ENCODE measurements around the gene TNS3. TPM values are rescaled to one million over a fixed set of nuclear protein-coding genes. Genes with fewer than 3 reads are reported as not detected.
"Not testable (repeated sequence)": the region's sequence is repeated elsewhere in the genome, so short reads cannot be mapped to it uniquely, and the experiment has no call there.

Gene TNS3
- total RNA-seq, 1 experiment from 2014 or later, result 61.7 TPM

GRCh38 chr7:47587351-47587750 lies 5.4 kb upstream of the TNS3 start:
- in situ Hi-C loops (cut with HindIII; ENCODE audit: low pct_unique_long_range_greater_than_20kb, low sequenced_read_pairs), result no loop called here
- no peak for DNase-seq (ENCODE audit: low read depth, low spot score)

- in situ Hi-C loops (cut with HindIII; ENCODE audit: low pct_unique_long_range_greater_than_20kb, low sequenced_read_pairs), result no loop called here
- DNase-seq (ENCODE audit: low read depth, low spot score), result no peak
Measured at GRCh38 chr7:47586925-47587324, 5.0 kb upstream of the TNS3 start.

GRCh38 chr7:47586161-47586670 lies 4.3 kb upstream of the TNS3 start:
- in situ Hi-C loops (cut with HindIII; ENCODE audit: low pct_unique_long_range_greater_than_20kb, low sequenced_read_pairs), result not testable (repeated sequence)

GRCh38 chr7:47584536-47584895 lies 2.6 kb upstream of the TNS3 start:
- DNase-seq (ENCODE audit: low read depth, low spot score), result no peak
- in situ Hi-C loops (cut with HindIII; ENCODE audit: low pct_unique_long_range_greater_than_20kb, low sequenced_read_pairs), result no loop called here

More at GRCh38 chr7:47586161-47586670, 4.3 kb upstream of the TNS3 start:
- not testable (repeated sequence) for DNase-seq (ENCODE audit: low read depth, low spot score)

- no peak for DNase-seq (ENCODE audit: low read depth, low spot score)
- in situ Hi-C loops (cut with HindIII; ENCODE audit: low pct_unique_long_range_greater_than_20kb, low sequenced_read_pairs), result no loop called here
Measured at GRCh38 chr7:47583739-47584535, 2.0 kb upstream of the TNS3 start.

GRCh38 chr7:47582764-47583738 lies 1.1 kb upstream of the TNS3 start:
- no peak for DNase-seq (ENCODE audit: low read depth, low spot score)
- in situ Hi-C loops (cut with HindIII; ENCODE audit: low pct_unique_long_range_greater_than_20kb, low sequenced_read_pairs), result no loop called here

- in situ Hi-C loops (cut with HindIII; ENCODE audit: low pct_unique_long_range_greater_than_20kb, low sequenced_read_pairs), result no loop called here
- no peak for DNase-seq (ENCODE audit: low read depth, low spot score)
Measured at GRCh38 chr7:47581438-47581803, 490 bp downstream of the TNS3 start.

- DNase-seq (ENCODE audit: low read depth, low spot score), result no peak
- in situ Hi-C loops (cut with HindIII; ENCODE audit: low pct_unique_long_range_greater_than_20kb, low sequenced_read_pairs), result no loop called here
Measured at GRCh38 chr7:47580811-47581331, 1.0 kb downstream of the TNS3 start.

- in situ Hi-C loops (cut with HindIII; ENCODE audit: low pct_unique_long_range_greater_than_20kb, low sequenced_read_pairs), result no loop called here
- DNase-seq (ENCODE audit: low read depth, low spot score), result no peak
Measured at GRCh38 chr7:47580175-47580706, 1.7 kb downstream of the TNS3 start.

- in situ Hi-C loops (cut with HindIII; ENCODE audit: low pct_unique_long_range_greater_than_20kb, low sequenced_read_pairs), result no loop called here
- DNase-seq (ENCODE audit: low read depth, low spot score), result no peak
Measured at GRCh38 chr7:47579458-47579857, 2.5 kb downstream of the TNS3 start.

- in situ Hi-C loops (cut with HindIII; ENCODE audit: low pct_unique_long_range_greater_than_20kb, low sequenced_read_pairs), result no loop called here
- DNase-seq (ENCODE audit: low read depth, low spot score), result peak; percentile 28
Measured at GRCh38 chr7:47578579-47579270, 3.2 kb downstream of the TNS3 start.

- DNase-seq (ENCODE audit: low read depth, low spot score), result no peak
- in situ Hi-C loops (cut with HindIII; ENCODE audit: low pct_unique_long_range_greater_than_20kb, low sequenced_read_pairs), result no loop called here
Measured at GRCh38 chr7:47577321-47577919, 4.5 kb downstream of the TNS3 start.

GRCh38 chr7:47576866-47577306 lies 5.0 kb downstream of the TNS3 start:
- in situ Hi-C loops (cut with HindIII; ENCODE audit: low pct_unique_long_range_greater_than_20kb, low sequenced_read_pairs), result no loop called here
- no peak for DNase-seq (ENCODE audit: low read depth, low spot score)

GRCh38 chr7:47576031-47576865 lies 5.7 kb downstream of the TNS3 start:
- DNase-seq (ENCODE audit: low read depth, low spot score), result no peak
- in situ Hi-C loops (cut with HindIII; ENCODE audit: low pct_unique_long_range_greater_than_20kb, low sequenced_read_pairs), result no loop called here

- no peak for DNase-seq (ENCODE audit: low read depth, low spot score)
- in situ Hi-C loops (cut with HindIII; ENCODE audit: low pct_unique_long_range_greater_than_20kb, low sequenced_read_pairs), result no loop called here
Measured at GRCh38 chr7:47574482-47575329, 7.2 kb downstream of the TNS3 start.

Data from SK-MEL-5 (cell line).